ENCODE data around the gene TPST2.

The TPST2 gene

GRCh38 chr22:26581026-26581425 is 8.9 kb downstream of the TPST2 start:
- DNase-seq (ENCODE audit: low read depth), result no peak
- no peak overlapping the region for H3K4me3 ChIP-seq (ENCODE audit: low read depth, low read length)

GRCh38 chr22:26580240-26580962 is 9.5 kb downstream of the TPST2 start:
- TF ChIP-seq CTCF (IDR thresholded peaks at IDR 0.05; ENCODE audit: insufficient read depth, low read depth, low read length, missing control alignments), result no peak
- H3K4me3 ChIP-seq (ENCODE audit: low read depth, low read length), result no peak overlapping the region
- no peak for DNase-seq (ENCODE audit: low read depth)

More at GRCh38 chr22:26581026-26581425, 8.9 kb downstream of the TPST2 start:
- no peak for TF ChIP-seq CTCF (IDR thresholded peaks at IDR 0.05; ENCODE audit: insufficient read depth, low read depth, low read length, missing control alignments)

- TF ChIP-seq CTCF (IDR thresholded peaks at IDR 0.05; ENCODE audit: insufficient read depth, low read depth, low read length, missing control alignments), result no peak
- peak; percentile 73 for DNase-seq (ENCODE audit: low read depth)
- H3K4me3 ChIP-seq (ENCODE audit: low read depth, low read length), result peak overlapping the region; percentile 27
Measured at GRCh38 chr22:26579331-26579886, 10.5 kb downstream of the TPST2 start.

- no peak overlapping the region for H3K4me3 ChIP-seq (ENCODE audit: low read depth, low read length)
- no peak for DNase-seq (ENCODE audit: low read depth)
- TF ChIP-seq CTCF (IDR thresholded peaks at IDR 0.05; ENCODE audit: insufficient read depth, low read depth, low read length, missing control alignments), result no peak
Measured at GRCh38 chr22:26577081-26577480, 12.9 kb downstream of the TPST2 start.

- no peak for TF ChIP-seq CTCF (IDR thresholded peaks at IDR 0.05; ENCODE audit: insufficient read depth, low read depth, low read length, missing control alignments)
- no peak for DNase-seq (ENCODE audit: low read depth)
- no peak overlapping the region for H3K4me3 ChIP-seq (ENCODE audit: low read depth, low read length)
Measured at GRCh38 chr22:26576026-26576680, 13.8 kb downstream of the TPST2 start.

GRCh38 chr22:26574001-26574723 is 15.8 kb downstream of the TPST2 start:
- no peak for TF ChIP-seq CTCF (IDR thresholded peaks at IDR 0.05; ENCODE audit: insufficient read depth, low read depth, low read length, missing control alignments)
- no peak for DNase-seq (ENCODE audit: low read depth)
- H3K4me3 ChIP-seq (ENCODE audit: low read depth, low read length), result no peak overlapping the region

All from GM12865 (cell line).